Lung microvascular endothelial cell (primary cell): ENCODE data around the gene SLC25A29. TPM values are rescaled to one million over a fixed set of nuclear protein-coding genes. Genes with fewer than 3 reads are reported as not detected.
"Not testable (repeated sequence)": the region's sequence is repeated elsewhere in the genome, so short reads cannot be mapped to it uniquely, and the experiment has no call there.

ENCODE experiments used
- DNase-seq, 2 donors: peaks; one replicate each; pipeline versions ENCODE4 v3.0.0 to v3.0.0-alpha.2; 2010; ENCODE audit warnings: low read depth in 2 of 2
- total RNA-seq: library from RNA; depleted of rRNA; stranded (reverse); fragments of >200 nt; gene quantifications from 2 replicates; pipeline ENCODE4 v1.2.1, GENCODE V29; 2014

The SLC25A29 gene
- total RNA-seq, 1 donor from 2014 or later = 70.0 TPM

- DNase-seq = not testable (repeated sequence)
These were observed 6.0 kb upstream of the SLC25A29 start for GRCh38 chr14:100312110-100312876.

- peak in 1 of 2 donors; percentile 20 for DNase-seq
These were observed 2.9 kb upstream of the SLC25A29 start for GRCh38 chr14:100309028-100309737.

- not testable (repeated sequence) for DNase-seq
These were observed 2.2 kb upstream of the SLC25A29 start for GRCh38 chr14:100308427-100308792.

DNA sequence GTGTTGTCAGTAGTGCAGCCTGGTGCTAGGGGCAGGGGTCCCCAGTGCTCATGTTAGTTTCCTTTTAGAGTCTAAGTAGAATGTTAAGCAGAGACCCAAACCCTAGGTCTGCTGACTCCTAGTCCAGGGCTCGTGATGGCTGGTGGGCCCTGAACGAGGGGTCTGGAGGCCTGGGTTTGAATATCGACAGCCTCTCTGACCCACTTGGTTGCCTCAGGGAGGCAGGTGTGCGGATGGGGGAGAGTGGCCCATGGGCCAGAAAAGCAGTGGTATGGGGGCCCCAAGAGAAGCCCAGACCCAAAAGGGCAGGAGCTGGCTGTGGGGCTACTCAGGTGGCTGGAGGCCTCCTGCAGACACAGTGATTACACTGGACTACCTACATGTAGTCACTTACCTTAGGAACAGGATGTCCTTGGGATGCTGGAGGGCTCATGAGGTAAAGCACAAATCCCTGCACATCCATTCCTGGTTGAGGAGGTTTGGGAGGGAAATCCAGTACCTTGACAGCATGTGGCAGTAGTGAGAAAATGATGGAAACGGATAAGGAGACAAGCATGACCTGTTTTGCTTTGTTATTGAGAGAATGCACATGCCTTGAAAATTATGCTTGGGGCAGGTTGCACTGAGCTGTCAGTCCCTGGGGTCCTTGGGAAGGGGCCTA is 1.7 kb upstream of the SLC25A29 start:
- DNase-seq = no peak

DNA sequence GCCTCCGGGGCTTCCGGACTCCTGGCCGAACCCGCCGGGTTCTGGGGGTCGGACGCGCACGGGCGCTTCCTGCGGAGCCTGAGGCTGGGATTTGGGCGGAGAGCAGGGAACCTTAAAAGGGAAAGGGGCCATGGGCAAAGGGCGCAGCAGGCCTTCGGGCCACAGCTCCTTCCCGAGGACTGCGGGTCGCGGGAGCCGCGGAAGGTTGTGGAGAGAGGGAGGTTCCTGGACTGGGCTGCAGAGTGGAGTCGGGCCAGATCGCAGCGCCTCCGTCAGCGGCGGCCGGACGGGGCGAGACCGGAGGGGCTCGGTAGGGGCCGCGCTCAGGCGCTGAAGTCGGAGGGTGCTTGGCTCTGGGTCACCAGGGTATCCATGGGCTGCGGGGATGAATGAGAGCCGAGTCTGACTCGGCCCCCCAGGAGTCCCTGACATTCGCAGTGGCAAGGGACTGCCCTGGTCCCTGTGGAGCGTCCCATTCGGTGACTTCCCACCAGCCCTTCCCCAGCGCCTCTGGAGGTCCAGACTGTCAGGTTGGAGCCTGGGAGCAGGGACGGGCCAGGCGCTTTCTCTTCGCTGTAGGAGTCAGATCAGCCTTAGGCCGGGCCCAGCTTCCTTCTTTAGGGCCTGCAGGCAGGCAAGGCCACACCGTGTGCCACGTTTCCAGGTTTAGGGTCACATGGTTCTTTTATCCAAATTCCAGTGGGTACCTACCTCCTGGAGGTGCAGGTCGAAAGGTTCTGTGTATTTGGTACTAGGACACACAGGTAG is 938 bp upstream of the SLC25A29 start:
- DNase-seq = peak; percentile 33 to 47

DNA sequence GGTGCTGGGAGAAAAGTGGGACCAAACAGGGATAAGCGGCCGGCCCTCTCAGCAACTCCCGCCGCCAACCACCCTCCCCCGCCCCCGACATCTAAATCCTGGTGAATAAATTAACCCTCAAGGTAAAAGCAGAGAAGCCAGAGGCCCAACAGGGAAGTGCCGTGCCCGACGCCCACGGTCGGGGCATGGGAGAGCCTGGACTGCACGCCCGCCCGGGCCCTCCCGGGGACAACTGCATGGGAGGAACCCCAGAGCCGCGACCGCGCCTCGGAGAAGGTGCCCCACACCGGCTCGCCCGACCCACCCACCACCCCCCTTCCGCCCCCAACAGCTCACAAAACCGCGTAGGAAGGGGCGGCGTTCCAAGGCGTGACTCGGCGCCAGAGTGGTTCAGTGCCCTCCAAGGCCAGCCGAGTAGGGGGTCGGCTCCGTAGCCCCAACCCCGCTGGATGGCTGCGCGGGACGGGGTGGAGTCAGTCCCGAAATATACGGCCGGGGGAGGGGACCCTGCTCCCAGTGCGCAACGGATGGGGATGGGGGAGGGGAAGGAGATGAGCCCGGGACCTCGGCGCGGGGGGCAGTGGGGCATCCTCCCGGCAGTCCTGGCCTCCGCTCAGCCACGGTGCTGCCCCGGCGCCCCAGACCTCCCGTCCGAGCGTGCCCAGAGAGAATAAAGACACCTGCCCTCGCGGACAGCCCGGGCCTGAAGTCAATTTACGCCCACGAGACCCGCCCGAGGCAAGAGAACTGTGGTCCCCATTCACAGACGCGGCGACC is 732 bp downstream of the SLC25A29 start:
- DNase-seq = peak; percentile 26 to 28

DNA sequence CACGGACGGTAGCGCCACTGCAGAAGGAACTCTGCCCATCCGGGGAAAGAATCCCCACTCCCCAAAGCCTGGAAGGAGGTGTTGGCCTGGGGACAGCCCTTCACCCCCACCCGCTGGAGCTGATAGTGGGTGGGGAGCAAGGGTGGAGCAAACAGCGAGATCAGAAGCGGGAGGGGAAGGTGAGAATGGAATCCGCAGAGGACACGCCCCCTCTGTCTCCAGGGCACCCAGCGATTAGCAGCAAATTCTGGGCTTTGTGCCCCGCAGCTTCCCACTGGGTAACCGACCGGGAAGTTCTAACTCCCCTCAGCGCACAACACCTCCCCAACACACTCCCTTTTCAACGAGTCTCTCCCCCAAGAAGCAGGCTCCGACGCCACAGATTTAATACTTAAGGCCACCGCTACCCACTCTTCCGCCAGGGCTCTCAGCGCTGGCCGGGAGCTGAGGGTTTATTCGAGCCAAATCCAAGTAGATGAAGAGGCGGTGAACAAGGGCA is 1.4 kb downstream of the SLC25A29 start:
- peak; percentile 35 to 45 for DNase-seq

DNA sequence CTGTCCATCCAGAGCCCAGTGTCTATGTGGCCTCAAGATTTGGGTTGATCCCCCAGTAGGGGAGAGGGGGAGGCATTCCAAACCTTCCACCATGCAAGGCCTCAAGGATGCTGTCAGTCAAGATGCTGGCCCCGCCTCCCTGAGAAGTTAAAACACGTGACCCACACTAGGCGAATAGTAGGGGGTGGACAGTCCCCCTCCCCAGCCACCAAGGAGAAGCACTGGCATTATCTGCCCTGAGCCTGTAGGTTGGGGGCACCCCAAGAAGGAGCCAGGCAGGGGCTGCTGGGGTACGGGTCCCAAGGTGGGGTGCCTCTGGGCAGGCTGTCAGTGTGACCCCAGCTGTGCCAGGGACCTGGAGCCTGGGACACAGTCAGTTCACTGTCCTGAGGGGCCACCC is 2.3 kb downstream of the SLC25A29 start:
- no peak for DNase-seq

GRCh38 chr14:100303179-100303578 is 3.1 kb downstream of the SLC25A29 start:
- peak; percentile 34 to 46 for DNase-seq

- DNase-seq = no peak
These were observed 3.6 kb downstream of the SLC25A29 start for GRCh38 chr14:100302616-100303015.

DNA sequence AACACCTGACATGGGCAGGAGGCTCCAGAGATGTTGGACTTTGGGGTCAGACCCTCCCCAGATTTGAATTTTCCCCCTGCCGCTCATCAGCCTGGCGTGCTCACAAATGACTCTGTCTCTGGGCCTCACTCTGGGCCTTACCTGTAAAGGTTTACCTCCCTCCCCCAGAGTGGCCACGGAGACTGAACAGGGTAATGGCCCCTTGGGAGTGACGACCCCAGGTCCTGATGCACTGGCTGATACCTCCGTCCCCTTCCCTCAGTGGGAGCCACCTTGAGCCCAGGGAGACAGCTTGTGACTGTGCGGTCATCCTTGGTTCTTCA is 7.0 kb downstream of the SLC25A29 start:
- no peak for DNase-seq

- DNase-seq = no peak
These were observed 7.5 kb downstream of the SLC25A29 start for GRCh38 chr14:100298551-100299237.

DNA sequence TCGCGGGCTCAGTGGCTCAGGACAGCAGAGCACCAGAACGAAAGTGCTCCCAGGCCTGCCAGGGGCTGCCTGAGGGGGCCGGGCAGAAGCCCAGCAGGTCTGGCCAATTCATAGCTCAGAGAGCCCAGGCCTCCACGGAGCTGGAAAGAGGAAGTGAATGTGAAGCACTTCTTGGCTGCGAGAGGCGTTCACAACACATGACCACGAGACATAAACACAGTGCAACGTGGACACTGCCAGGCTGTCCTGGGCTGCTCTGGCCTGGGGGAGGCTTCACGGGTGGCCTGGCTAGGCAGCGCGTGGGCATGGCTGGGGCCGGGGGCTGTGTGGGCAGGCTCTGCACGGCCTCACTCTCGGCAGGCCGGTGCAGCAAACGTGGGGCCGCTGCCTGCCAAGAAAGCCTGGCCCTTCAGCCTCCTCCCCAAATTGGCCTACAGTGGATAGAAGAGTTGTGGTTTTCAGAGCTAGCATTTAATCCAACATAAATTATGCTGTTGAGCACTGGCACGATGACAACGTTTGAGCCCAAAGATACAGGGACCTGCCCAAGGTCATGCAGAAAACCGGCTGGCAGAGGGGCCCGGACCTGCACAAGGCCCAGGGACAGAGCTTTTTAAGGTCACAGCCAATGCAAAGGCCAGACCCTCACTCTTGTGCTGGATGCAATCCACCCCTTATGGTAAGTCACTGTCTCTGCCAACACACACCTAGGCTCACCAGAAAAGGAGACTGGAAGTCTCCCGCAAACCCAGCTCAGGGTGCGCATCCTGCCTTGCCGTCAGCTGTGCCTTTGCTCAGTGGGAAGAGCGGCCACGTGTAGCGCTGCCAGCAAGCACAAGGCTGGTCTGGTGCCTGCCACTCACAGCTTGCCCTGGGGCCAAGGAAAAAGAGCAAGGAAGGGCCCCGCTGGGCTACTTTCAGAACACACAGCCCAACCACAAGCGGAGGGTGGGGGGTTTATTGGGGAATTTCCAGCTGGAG is 8.6 kb downstream of the SLC25A29 start:
- peak; percentile 69 to 88 for DNase-seq

- not testable (repeated sequence) for DNase-seq
These were observed 9.5 kb downstream of the SLC25A29 start for GRCh38 chr14:100296729-100297128.

GRCh38 chr14:100296106-100296651 is 10.1 kb downstream of the SLC25A29 start:
- no peak for DNase-seq

GRCh38 chr14:100295376-100296105 is 10.7 kb downstream of the SLC25A29 start:
- DNase-seq = no peak

GRCh38 chr14:100294963-100295330 is 11.3 kb downstream of the SLC25A29 start:
- DNase-seq = no peak
